ENCODE measurements around the gene PROSER2. TPM values are rescaled to one million over a fixed set of nuclear protein-coding genes. Genes with fewer than 3 reads are reported as not detected.

Gene PROSER2
- total and polyA plus RNA-seq, 2 donors (not counting 3 experiments of a cell fraction or from before 2014, with no cell fraction given), result 5.9 to 22.6 TPM

GRCh38 chr10:11918384-11918783, 95.2 kb downstream of the PROSER2 start:
- H3K79me2 ChIP-seq (ENCODE audit: control insufficient read depth, insufficient read depth, low read length), result no peaks in the 10 kb centered on the region
- DNase-seq (ENCODE audit: low read depth, low spot score), result no peak
- H3K4me1 ChIP-seq (ENCODE audit: control insufficient read depth, extremely low read depth, insufficient read depth, low read length), result peaks cover 7% of the 10 kb centered on the region
- no peak overlapping the region for H3K4me3 ChIP-seq (replicated peaks in 1 of 3; ENCODE audit: insufficient read depth in 1 of 3, low read depth in 1 of 3, low read length in 3 of 3)
- H3K9ac ChIP-seq (replicated peaks; ENCODE audit: extremely low read depth, insufficient read depth, low read length), result no peak overlapping the region
- H3K36me3 ChIP-seq (ENCODE audit: control insufficient read depth in 2 of 2, extremely low read depth in 1 of 2, insufficient read depth in 2 of 2, low read length in 2 of 2), result peaks cover 3 to 5% of the 10 kb centered on the region in 2 experiments
- H3K9me3 ChIP-seq (replicated peaks; ENCODE audit: control insufficient read depth, insufficient read depth, low read length), result no peaks in the 10 kb centered on the region
- TF ChIP-seq FOS (IDR thresholded peaks at IDR 0.05; ENCODE audit: borderline replicate concordance, insufficient read depth, low read length) (no peak), MAX (IDR thresholded peaks at IDR 0.05; ENCODE audit: insufficient read depth, insufficient read length) (no peak), POLR2AphosphoS5 (IDR thresholded peaks at IDR 0.05; ENCODE audit: insufficient read depth, low read depth, low read length) (no peak), MYC (IDR thresholded peaks at IDR 0.05; ENCODE audit: low read depth, low read length) (no peak), EZH2 (IDR thresholded peaks at IDR 0.05; ENCODE audit: borderline replicate concordance, low read depth, low read length, severe bottlenecking) (no peak), JUN (IDR thresholded peaks at IDR 0.05; ENCODE audit: borderline replicate concordance, insufficient read depth, insufficient read length, low read depth) (no peak), POLR2A (IDR thresholded peaks at IDR 0.05; ENCODE audit: low read depth, low read length) (no peak)
- no peaks in the 10 kb centered on the region for H3K9me1 ChIP-seq (replicated peaks; ENCODE audit: control insufficient read depth, extremely low read depth, insufficient read depth, low read length)
- intact Hi-C loops (cut with micrococcal nuclease), result no loop called here
- no peaks in the 10 kb centered on the region for H3K27me3 ChIP-seq (ENCODE audit: control insufficient read depth in 2 of 2, insufficient read depth in 2 of 2, low read length in 2 of 2)
- no peak overlapping the region for H3K27ac ChIP-seq (ENCODE audit: insufficient read depth, low read depth, low read length)
- BruUV-seq (replicated peaks), result no TSS peak
- ChIA-PET CTCF (no interaction called here), POLR2A (no interaction called here)
- no peak overlapping the region for H2AFZ ChIP-seq (ENCODE audit: low read depth, low read length)
- dilution Hi-C loops (cut with MboI; ENCODE audit: extremely low pct_ligation_motif_present, low sequenced_read_pairs), result no loop called here
- no peak for FAIRE-seq
- H4K20me1 ChIP-seq (replicated peaks; ENCODE audit: control insufficient read depth, extremely low read depth, insufficient read depth, low read length), result no peaks in the 10 kb centered on the region
- no peak overlapping the region for H3K4me2 ChIP-seq (ENCODE audit: insufficient read depth, low read length)

GRCh38 chr10:11919271-11919670, 96.1 kb downstream of the PROSER2 start:
- H3K27ac ChIP-seq (ENCODE audit: insufficient read depth, low read depth, low read length), result no peak overlapping the region
- BruUV-seq (replicated peaks), result no TSS peak
- no peak overlapping the region for H3K9ac ChIP-seq (replicated peaks; ENCODE audit: extremely low read depth, insufficient read depth, low read length)
- no peaks in the 10 kb centered on the region for H4K20me1 ChIP-seq (replicated peaks; ENCODE audit: control insufficient read depth, extremely low read depth, insufficient read depth, low read length)
- FAIRE-seq (no peak), DNase-seq (ENCODE audit: low read depth, low spot score) (no peak)
- TF ChIP-seq MAX (IDR thresholded peaks at IDR 0.05; ENCODE audit: insufficient read depth, insufficient read length), result no peak
- TF ChIP-seq JUN (IDR thresholded peaks at IDR 0.05; ENCODE audit: borderline replicate concordance, insufficient read depth, insufficient read length, low read depth), result no peak
- no peak for TF ChIP-seq GATA2 (IDR thresholded peaks at IDR 0.05; ENCODE audit: insufficient read depth, insufficient read length, low read depth, low read length)
- TF ChIP-seq POLR2A (IDR thresholded peaks at IDR 0.05; ENCODE audit: low read depth, low read length), result no peak
- TF ChIP-seq MYC (IDR thresholded peaks at IDR 0.05; ENCODE audit: low read depth, low read length), result no peak
- TF ChIP-seq CTCF (IDR thresholded peaks at IDR 0.05; ENCODE audit: extremely low read depth in 1 of 2, insufficient read depth in 1 of 2, low read depth in 1 of 2, low read length in 2 of 2), result no peak
- no peak for TF ChIP-seq FOS (IDR thresholded peaks at IDR 0.05; ENCODE audit: borderline replicate concordance, insufficient read depth, low read length)
- TF ChIP-seq POLR2AphosphoS5 (IDR thresholded peaks at IDR 0.05; ENCODE audit: insufficient read depth, low read depth, low read length), result no peak
- TF ChIP-seq EZH2 (IDR thresholded peaks at IDR 0.05; ENCODE audit: borderline replicate concordance, low read depth, low read length, severe bottlenecking), result no peak
- no peaks in the 10 kb centered on the region for H3K9me3 ChIP-seq (replicated peaks; ENCODE audit: control insufficient read depth, insufficient read depth, low read length)
- H3K36me3 ChIP-seq (ENCODE audit: control insufficient read depth in 2 of 2, extremely low read depth in 1 of 2, insufficient read depth in 2 of 2, low read length in 2 of 2), result peaks cover 3 to 5% of the 10 kb centered on the region in 2 experiments
- CTCF ChIA-PET, result no interaction called here
- intact Hi-C loops (cut with micrococcal nuclease), result no loop called here
- no peak overlapping the region for H2AFZ ChIP-seq (ENCODE audit: low read depth, low read length)
- POLR2A ChIA-PET, result no interaction called here
- no peak overlapping the region for H3K4me3 ChIP-seq (replicated peaks in 1 of 3; ENCODE audit: insufficient read depth in 1 of 3, low read depth in 1 of 3, low read length in 3 of 3)
- peaks cover 7% of the 10 kb centered on the region for H3K4me1 ChIP-seq (ENCODE audit: control insufficient read depth, extremely low read depth, insufficient read depth, low read length)
- H3K79me2 ChIP-seq (ENCODE audit: control insufficient read depth, insufficient read depth, low read length), result no peaks in the 10 kb centered on the region
- dilution Hi-C loops (cut with MboI; ENCODE audit: extremely low pct_ligation_motif_present, low sequenced_read_pairs), result no loop called here
- H3K27me3 ChIP-seq (ENCODE audit: control insufficient read depth in 2 of 2, insufficient read depth in 2 of 2, low read length in 2 of 2), result no peaks in the 10 kb centered on the region
- H3K4me2 ChIP-seq (ENCODE audit: insufficient read depth, low read length), result no peak overlapping the region
- no peaks in the 10 kb centered on the region for H3K9me1 ChIP-seq (replicated peaks; ENCODE audit: control insufficient read depth, extremely low read depth, insufficient read depth, low read length)
